Amniotic stem cell (primary cell): ENCODE measurements around the gene POLR3K.
A peak's percentile ranks its signal among the peaks of the same experiment; 100 is the strongest.

Experiments
- DNase-seq: peaks from one replicate; lab custom pipeline; 2025; lab: John Stamatoyannopoulos, UW

POLR3K gene

GRCh38 chr16:53346-54236 lies at the start of gene POLR3K, which contains the start of gene SNRNP25:
TSS of gene POLR3K (minus strand) at chr16:53608. CDS start at chr16:53586, 22 bp downstream.
TSS of gene SNRNP25 (plus strand) at chr16:53828. CDS start at chr16:54017, 189 bp downstream.
- peak; percentile 89 for DNase-seq

- DNase-seq, result no peak
Observed at GRCh38 chr16:102060-102855, 48.9 kb upstream of the POLR3K start.

- DNase-seq, result no peak
Observed at GRCh38 chr16:101586-101985, 48.2 kb upstream of the POLR3K start.

- DNase-seq, result no peak
Observed at GRCh38 chr16:100989-101388, 47.6 kb upstream of the POLR3K start.

GRCh38 chr16:97822-98221 lies 44.4 kb upstream of the POLR3K start:
- no peak for DNase-seq

- peak; percentile 76 for DNase-seq
Observed at GRCh38 chr16:96935-97381, 43.5 kb upstream of the POLR3K start.

GRCh38 chr16:94918-95265 lies 41.5 kb upstream of the POLR3K start:
- no peak for DNase-seq

GRCh38 chr16:92431-93339 lies 39.3 kb upstream of the POLR3K start:
- no peak for DNase-seq

- no peak for DNase-seq
Observed at GRCh38 chr16:91484-91883, 38.1 kb upstream of the POLR3K start.

GRCh38 chr16:89391-90302 lies 36.2 kb upstream of the POLR3K start:
- no peak for DNase-seq

GRCh38 chr16:88613-89012 lies 35.2 kb upstream of the POLR3K start:
- DNase-seq, result no peak

GRCh38 chr16:86483-86952 lies 33.1 kb upstream of the POLR3K start:
- DNase-seq, result no peak

- DNase-seq, result no peak
Observed at GRCh38 chr16:85865-86264, 32.5 kb upstream of the POLR3K start.

GRCh38 chr16:85407-85782 lies 32.0 kb upstream of the POLR3K start:
- no peak for DNase-seq

GRCh38 chr16:84718-85406 lies 31.5 kb upstream of the POLR3K start:
- DNase-seq, result peak; percentile 75

- no peak for DNase-seq
Observed at GRCh38 chr16:83781-84615, 30.6 kb upstream of the POLR3K start.

GRCh38 chr16:83060-83603 lies 29.7 kb upstream of the POLR3K start:
- no peak for DNase-seq

- no peak for DNase-seq
Observed at GRCh38 chr16:79151-80054, 26.0 kb upstream of the POLR3K start.
